Activated CD8-positive, alpha-beta T cell treated with anti-CD3 and anti-CD28 coated beads for 36 hours (primary cell): Measurements from ENCODE around the gene MND1. TPM values are rescaled to one million over a fixed set of nuclear protein-coding genes. Genes with fewer than 3 reads are reported as not detected.

Experiments
- ATAC-seq: fragments of 200-7000 bp; cut with Tn5 transposase; one replicate; pipeline ENCODE4 v1.10.0; 2021; ENCODE audit warnings: mild to moderate bottlenecking, moderate library complexity
- CTCF ChIA-PET: fragments of 350-600 bp; sonication (Branson Sonifier 250); formaldehyde crosslinking; loops from one replicate; lab custom pipeline; 2021; ENCODE audit warnings: antibody characterized with exemption; lab: Charles Lee
- POLR2A ChIA-PET: fragments of 350-600 bp; sonication (Branson Sonifier 250); formaldehyde crosslinking; loops from one replicate; lab custom pipeline; 2021; ENCODE audit warnings: antibody characterized with exemption; lab: Charles Lee
- DNase-seq: peaks from one replicate; pipeline ENCODE4 v3.0.0-alpha.2; 2020
- H3K27ac Mint-ChIP-seq: one replicate; pipeline ENCODE4 v1.8.0; 2021; ENCODE audit warnings: mild to moderate bottlenecking, mixed read lengths
- H3K27me3 Mint-ChIP-seq: one replicate; pipeline ENCODE4 v1.8.0; 2021; ENCODE audit warnings: mixed read lengths
- H3K36me3 Mint-ChIP-seq: one replicate; pipeline ENCODE4 v1.8.0; 2021; ENCODE audit warnings: low read depth, mixed read lengths
- H3K4me1 Mint-ChIP-seq: one replicate; pipeline ENCODE4 v1.8.0; 2021; ENCODE audit warnings: low read depth, mixed read lengths
- H3K4me3 Mint-ChIP-seq: one replicate; pipeline ENCODE4 v1.8.0; 2021; ENCODE audit warnings: mild to moderate bottlenecking, moderate library complexity, mixed read lengths
- H3K9me3 Mint-ChIP-seq: one replicate; pipeline ENCODE4 v1.8.0; 2021; ENCODE audit warnings: mixed read lengths
- intact Hi-C: fragments of 100-400 bp; cut with micrococcal nuclease; formaldehyde crosslinking; loops from one replicate; pipeline ENCODE4 v1.10.0; 2022
- total RNA-seq, 2 experiments: library from RNA; stranded (reverse); gene quantifications; one replicate each; pipeline ENCODE4 v1.2.3, GENCODE V29; 2021
- TF ChIP-seq, protein P1 (sequence below): fragments of 200-600 bp; IDR thresholded peaks from one replicate; pipeline ENCODE4 v1.8.0; 2022; ENCODE audit warnings: antibody characterized with exemption, mild to moderate bottlenecking

MND1 gene
- total RNA-seq, 2 experiments from 2014 or later: 48.0 to 50.0 TPM

DNA sequence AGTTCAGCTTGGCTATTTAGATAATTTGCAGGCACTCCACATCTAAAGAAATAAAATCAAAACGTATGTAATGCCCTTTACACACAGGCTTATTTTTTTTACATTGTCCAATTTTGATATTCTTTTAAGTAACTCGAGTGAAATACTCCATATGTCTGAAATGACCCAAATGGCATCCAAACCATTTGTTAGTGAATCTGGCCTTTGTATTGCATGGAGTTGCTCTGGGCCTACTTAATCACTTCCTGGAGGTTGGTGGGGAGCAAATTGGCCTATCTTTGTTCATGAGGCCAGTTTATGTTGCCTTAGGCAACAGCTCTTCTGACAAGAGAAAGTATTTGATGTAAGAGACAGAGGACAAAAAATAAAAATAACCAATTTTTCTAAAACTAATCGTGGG is 74.1 kb downstream of the MND1 start:
- Mint-ChIP-seq H3K27me3 (no peaks in the 10 kb centered on the region), H3K9me3 (no peaks in the 10 kb centered on the region), H3K4me3 (no peak overlapping the region), H3K27ac (peak overlapping the region; percentile 1), H3K4me1 (peaks cover 25% of the 10 kb centered on the region), H3K36me3 (peaks cover 3% of the 10 kb centered on the region)
- CTCF ChIA-PET: interaction anchor here (1.1 to 1.5 kb wide), 2 partner anchors 8 to 9 kb away, joined by 3 read pairs; no protein-coding TSS in a partner anchor
- POLR2A ChIA-PET: interaction anchor here (0.7 kb wide), 1 partner anchor 79 kb away, joined by 5 read pairs; no protein-coding TSS in a partner anchor
- intact Hi-C loops: no loop called here
- no peak for DNase-seq
- no peak for ATAC-seq
- TF ChIP-seq, protein P1, sequence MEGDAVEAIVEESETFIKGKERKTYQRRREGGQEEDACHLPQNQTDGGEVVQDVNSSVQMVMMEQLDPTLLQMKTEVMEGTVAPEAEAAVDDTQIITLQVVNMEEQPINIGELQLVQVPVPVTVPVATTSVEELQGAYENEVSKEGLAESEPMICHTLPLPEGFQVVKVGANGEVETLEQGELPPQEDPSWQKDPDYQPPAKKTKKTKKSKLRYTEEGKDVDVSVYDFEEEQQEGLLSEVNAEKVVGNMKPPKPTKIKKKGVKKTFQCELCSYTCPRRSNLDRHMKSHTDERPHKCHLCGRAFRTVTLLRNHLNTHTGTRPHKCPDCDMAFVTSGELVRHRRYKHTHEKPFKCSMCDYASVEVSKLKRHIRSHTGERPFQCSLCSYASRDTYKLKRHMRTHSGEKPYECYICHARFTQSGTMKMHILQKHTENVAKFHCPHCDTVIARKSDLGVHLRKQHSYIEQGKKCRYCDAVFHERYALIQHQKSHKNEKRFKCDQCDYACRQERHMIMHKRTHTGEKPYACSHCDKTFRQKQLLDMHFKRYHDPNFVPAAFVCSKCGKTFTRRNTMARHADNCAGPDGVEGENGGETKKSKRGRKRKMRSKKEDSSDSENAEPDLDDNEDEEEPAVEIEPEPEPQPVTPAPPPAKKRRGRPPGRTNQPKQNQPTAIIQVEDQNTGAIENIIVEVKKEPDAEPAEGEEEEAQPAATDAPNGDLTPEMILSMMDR: no peak

DNA sequence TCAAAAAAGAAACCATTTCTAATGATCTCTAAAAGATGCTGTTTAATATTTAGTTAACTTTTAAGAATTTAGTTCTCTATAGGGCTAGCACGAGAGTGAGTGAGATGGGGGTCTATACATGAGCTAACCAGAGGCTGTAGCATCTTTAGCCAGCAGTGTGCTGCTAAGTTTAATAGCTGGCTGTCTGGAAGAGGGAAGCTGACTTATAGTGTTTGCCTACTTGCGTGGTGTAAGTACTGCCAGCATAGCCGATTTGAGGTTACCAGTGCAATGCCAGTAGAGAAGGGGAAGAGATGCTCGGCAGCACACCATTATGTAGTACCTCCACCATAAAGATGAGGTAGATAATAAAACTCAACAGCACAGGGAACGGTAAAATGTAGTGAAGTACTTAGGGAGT is 74.5 kb downstream of the MND1 start:
- Mint-ChIP-seq H3K9me3 (no peaks in the 10 kb centered on the region), H3K27me3 (no peaks in the 10 kb centered on the region), H3K36me3 (peaks cover 3% of the 10 kb centered on the region), H3K4me1 (peaks cover 25% of the 10 kb centered on the region), H3K4me3 (no peak overlapping the region), H3K27ac (no peak overlapping the region)
- POLR2A ChIA-PET: interaction anchor here (0.7 kb wide), 1 partner anchor 79 kb away, joined by 5 read pairs; no protein-coding TSS in a partner anchor
- intact Hi-C loops: no loop called here
- TF ChIP-seq, protein P1: no peak
- no peak for DNase-seq
- CTCF ChIA-PET: interaction anchor here (1.1 kb wide), 1 partner anchor 9 kb away, joined by 3 read pairs; no protein-coding TSS in a partner anchor
- ATAC-seq: no peak

DNA sequence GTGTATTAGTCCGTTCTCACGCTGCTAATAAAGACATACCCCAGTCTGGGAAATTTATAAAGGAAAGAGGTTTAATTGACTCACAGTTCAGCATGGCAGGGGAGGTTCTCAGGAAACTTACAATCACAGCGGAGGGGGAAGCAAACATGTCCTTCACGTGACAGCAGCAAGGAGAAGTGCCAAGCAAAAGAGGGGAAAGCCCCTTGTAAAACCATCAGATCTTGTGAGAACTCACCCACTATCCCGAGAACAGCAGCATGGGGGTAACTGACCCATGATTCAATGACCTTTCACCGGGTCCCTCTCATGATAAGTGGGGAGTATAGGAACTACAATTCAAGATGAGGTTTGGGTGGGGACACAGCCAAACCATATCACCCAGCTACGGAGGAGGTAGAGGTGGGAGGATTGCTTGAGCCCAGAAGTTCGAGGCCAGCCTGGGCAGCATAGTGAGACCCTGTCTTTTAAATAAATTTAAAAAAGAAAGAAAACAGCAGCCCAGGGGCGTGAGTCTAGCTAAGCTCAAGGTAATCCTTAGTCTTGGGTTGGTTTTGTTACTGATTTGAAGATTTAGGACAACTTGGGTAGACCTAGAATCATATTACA is 75.3 kb downstream of the MND1 start:
- H3K27me3 Mint-ChIP-seq: no peaks in the 10 kb centered on the region
- CTCF ChIA-PET: no interaction called here
- no peak overlapping the region for H3K4me3 Mint-ChIP-seq
- H3K9me3 Mint-ChIP-seq: no peaks in the 10 kb centered on the region
- POLR2A ChIA-PET: no interaction called here
- DNase-seq (no peak), ATAC-seq (no peak)
- H3K36me3 Mint-ChIP-seq: peaks cover 3% of the 10 kb centered on the region
- no peak overlapping the region for H3K27ac Mint-ChIP-seq
- TF ChIP-seq, protein P1: no peak
- peaks cover 29% of the 10 kb centered on the region for H3K4me1 Mint-ChIP-seq
- intact Hi-C loops: loop anchor here (10.0 kb wide), 1 partner anchor 225 kb away; no protein-coding TSS in a partner anchor

DNA sequence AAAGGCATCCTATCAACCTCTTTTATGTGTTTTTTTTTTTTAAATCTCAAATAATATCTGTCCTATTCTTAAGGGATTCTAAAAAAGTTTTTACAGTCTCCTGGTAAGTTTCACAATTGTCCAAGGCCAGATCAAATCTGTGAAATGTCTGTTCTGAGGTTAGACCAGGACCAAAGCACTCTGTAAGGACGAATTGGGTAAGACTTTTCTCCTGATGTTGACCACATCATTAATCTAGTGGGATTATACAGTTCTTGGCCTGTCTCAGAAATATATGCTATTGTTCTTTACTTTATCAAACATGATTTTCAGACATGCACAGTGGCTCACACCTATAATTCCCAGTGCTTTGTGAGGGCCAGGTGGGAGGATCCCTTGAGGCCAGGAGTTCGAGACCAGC is 75.9 kb downstream of the MND1 start:
- intact Hi-C loops: loop anchor here (10.0 kb wide), 1 partner anchor 224 kb away; no protein-coding TSS in a partner anchor
- H3K4me1 Mint-ChIP-seq: peaks cover 29% of the 10 kb centered on the region
- DNase-seq (no peak), ATAC-seq (no peak)
- TF ChIP-seq, protein P1: no peak
- no peak overlapping the region for H3K27ac Mint-ChIP-seq
- POLR2A ChIA-PET: no interaction called here
- no peaks in the 10 kb centered on the region for H3K9me3 Mint-ChIP-seq
- CTCF ChIA-PET: no interaction called here
- no peak overlapping the region for H3K4me3 Mint-ChIP-seq
- H3K27me3 Mint-ChIP-seq: no peaks in the 10 kb centered on the region
- H3K36me3 Mint-ChIP-seq: peaks cover 3% of the 10 kb centered on the region

DNA sequence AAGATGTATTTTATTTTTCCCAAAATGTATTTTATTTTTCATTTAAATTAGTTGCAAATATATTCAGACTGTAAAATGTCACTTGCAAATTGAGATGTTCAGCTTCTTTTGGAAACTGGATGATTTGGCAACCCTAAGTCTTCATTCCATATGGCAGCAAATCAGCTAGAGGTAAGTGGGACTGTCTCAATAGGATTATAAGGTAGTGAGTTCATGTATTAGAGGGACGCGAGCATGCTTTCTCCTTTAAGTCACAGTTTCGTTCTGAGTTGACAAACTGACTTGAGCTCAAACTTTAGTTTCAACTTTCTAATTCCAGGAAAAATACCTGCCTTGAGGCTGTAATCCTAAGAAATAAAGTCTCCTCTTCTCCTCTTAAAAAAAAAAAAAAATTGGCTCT is 77.5 kb downstream of the MND1 start:
- H3K36me3 Mint-ChIP-seq: no peaks in the 10 kb centered on the region
- intact Hi-C loops: loop anchor here (10.0 kb wide), 1 partner anchor 223 kb away; no protein-coding TSS in a partner anchor
- TF ChIP-seq, protein P1: no peak
- no peak overlapping the region for H3K4me3 Mint-ChIP-seq
- no peaks in the 10 kb centered on the region for H3K9me3 Mint-ChIP-seq
- peaks cover 41% of the 10 kb centered on the region for H3K4me1 Mint-ChIP-seq
- POLR2A ChIA-PET: interaction anchor here (1.0 kb wide), 1 partner anchor 44 kb away, joined by 4 read pairs; the partner anchor contains the start of gene TMEM131L
- CTCF ChIA-PET: interaction anchor here (0.7 to 1.4 kb wide), 5 partner anchors 8 to 221 kb away, joined by 3 to 5 read pairs (median 3); no protein-coding TSS in a partner anchor
- peak; percentile 71 for ATAC-seq
- DNase-seq: peak; percentile 38
- H3K27me3 Mint-ChIP-seq: no peaks in the 10 kb centered on the region
- H3K27ac Mint-ChIP-seq: no peak overlapping the region
